Peyer's patch (tissue), 4 donors: ENCODE results near the gene INPP5F. TPM values are rescaled to one million over a fixed set of nuclear protein-coding genes. Genes with fewer than 3 reads are reported as not detected.

Experiments used
- DNase-seq, 3 donors: peaks; one replicate each; pipeline ENCODE4 v3.0.0-alpha.2; 2017 to 2019
- H3K27ac ChIP-seq, 4 donors: fragments of 200-600 bp; sonication (generic); one replicate each; pipeline ENCODE4 v1.5.1; 2016 to 2019
- H3K27me3 ChIP-seq, 2 donors: fragments of 200-600 bp; sonication (generic); one replicate each; pipeline ENCODE4 v1.5.1; 2019
- H3K36me3 ChIP-seq, 3 donors: fragments of 200-600 bp; sonication (generic); one replicate each; pipeline ENCODE4 v1.5.1; 2016 to 2019
- H3K4me1 ChIP-seq, 4 donors: fragments of 200-600 bp; sonication (generic); one replicate each; pipeline ENCODE4 v1.5.1; 2016 to 2019
- H3K4me3 ChIP-seq, 4 donors: fragments of 200-600 bp; sonication (generic); 1 replicate in 3 of 4; 2 replicates in 1 of 4; pipeline ENCODE4 v1.5.1; 2016 to 2019; ENCODE audit warnings: mild to moderate bottlenecking in 1 of 4
- H3K9me3 ChIP-seq, 4 donors: fragments of 200-600 bp; sonication (generic); one replicate each; pipeline ENCODE4 v1.5.1; 2016 to 2019; ENCODE audit warnings: mild to moderate bottlenecking in 1 of 4
- POLR2A ChIP-seq, 2 donors: fragments of 450-650 bp; IDR thresholded peaks; one replicate each; pipeline ENCODE4 v1.5.1; 2017; ENCODE audit warnings: antibody characterized with exemption in 2 of 2, mild to moderate bottlenecking in 2 of 2, moderate library complexity in 2 of 2
- total RNA-seq, 4 donors: library from RNA; depleted of rRNA; stranded (reverse); fragments of >200 nt; gene quantifications; one replicate each; pipeline ENCODE4 v1.1.0, GENCODE V29; 2016
- TF ChIP-seq, protein P1 (sequence below), 6 experiments: fragments of 450-650 bp in 4 of 6; fragments of 200-600 bp in 2 of 6; sonication (generic) in 1 of 6; IDR thresholded peaks; one replicate each; pipeline ENCODE4 v1.5.1; 2017 to 2019; ENCODE audit warnings: antibody characterized with exemption in 6 of 6, mild to moderate bottlenecking in 3 of 6, moderate library complexity in 1 of 6

Gene INPP5F
- total RNA-seq, 4 donors from 2014 or later = 6.5 to 37.1 (median 10.2) TPM

DNA sequence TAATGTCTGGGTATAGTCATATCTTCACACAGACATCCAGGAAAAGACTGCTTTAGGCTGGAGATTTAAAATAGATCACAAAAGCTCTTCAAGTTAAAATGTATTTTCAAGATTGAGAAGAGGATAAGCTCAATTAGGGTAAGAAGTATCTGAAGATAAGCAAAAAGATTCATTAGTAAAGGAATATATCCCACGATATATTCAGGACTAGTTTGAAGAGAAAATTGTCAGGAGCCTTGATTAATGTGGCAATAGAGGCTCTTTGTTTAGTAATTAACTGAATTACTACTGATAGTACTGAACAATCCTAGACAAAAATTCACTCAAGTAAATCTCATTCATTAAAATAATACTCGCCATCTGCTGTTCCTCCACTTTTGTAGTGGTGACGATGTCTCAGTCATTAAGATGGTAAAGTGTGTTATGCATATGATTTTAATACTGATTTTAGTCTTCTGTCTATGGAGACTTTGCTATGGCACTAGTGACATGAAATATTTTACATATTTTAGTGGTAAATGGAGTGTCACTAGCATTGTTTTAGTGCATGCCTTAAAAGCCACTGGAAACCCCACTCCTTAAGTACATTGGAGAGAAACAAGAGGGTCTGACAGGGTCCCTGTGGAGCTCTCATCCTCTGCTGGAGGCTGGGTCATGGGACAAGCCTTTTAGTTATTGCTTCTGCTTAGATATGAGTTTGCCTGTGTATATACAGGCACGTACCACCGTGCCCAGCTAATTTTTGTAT, 32.8 kb downstream of the INPP5F start:
- H3K4me1 ChIP-seq = no peaks in the 10 kb centered on the region
- H3K9me3 ChIP-seq = no peaks in the 10 kb centered on the region
- H3K4me3 ChIP-seq = no peak overlapping the region
- no peak overlapping the region for H3K27ac ChIP-seq
- DNase-seq = no peak
- H3K36me3 ChIP-seq = no peaks in the 10 kb centered on the region
- TF ChIP-seq, protein P1, sequence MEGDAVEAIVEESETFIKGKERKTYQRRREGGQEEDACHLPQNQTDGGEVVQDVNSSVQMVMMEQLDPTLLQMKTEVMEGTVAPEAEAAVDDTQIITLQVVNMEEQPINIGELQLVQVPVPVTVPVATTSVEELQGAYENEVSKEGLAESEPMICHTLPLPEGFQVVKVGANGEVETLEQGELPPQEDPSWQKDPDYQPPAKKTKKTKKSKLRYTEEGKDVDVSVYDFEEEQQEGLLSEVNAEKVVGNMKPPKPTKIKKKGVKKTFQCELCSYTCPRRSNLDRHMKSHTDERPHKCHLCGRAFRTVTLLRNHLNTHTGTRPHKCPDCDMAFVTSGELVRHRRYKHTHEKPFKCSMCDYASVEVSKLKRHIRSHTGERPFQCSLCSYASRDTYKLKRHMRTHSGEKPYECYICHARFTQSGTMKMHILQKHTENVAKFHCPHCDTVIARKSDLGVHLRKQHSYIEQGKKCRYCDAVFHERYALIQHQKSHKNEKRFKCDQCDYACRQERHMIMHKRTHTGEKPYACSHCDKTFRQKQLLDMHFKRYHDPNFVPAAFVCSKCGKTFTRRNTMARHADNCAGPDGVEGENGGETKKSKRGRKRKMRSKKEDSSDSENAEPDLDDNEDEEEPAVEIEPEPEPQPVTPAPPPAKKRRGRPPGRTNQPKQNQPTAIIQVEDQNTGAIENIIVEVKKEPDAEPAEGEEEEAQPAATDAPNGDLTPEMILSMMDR (IDR thresholded peaks at IDR 0.05) = no peak
- no peak for TF ChIP-seq POLR2A (IDR thresholded peaks at IDR 0.05)
- no peaks in the 10 kb centered on the region for H3K27me3 ChIP-seq

DNA sequence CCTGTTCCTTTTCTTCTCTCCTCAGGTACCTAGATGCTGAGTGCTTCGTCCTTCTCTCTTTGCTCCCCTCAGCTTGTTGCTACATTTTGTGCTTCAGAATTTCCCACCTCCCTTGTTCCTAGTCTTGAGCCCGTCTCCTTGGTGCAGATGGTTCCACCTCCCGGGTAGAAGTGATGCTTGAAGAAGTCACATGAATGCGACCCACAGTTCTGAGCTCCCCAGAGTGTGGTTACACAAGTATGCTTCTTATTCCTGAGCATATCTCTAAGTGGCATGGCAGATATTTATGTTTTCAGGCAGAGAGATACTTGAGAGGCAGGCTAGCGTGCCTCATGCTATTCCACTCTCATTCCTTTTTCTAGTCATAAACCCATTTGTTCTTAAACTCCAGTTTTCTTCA, 34.0 kb downstream of the INPP5F start:
- Histone ChIP-seq H3K4me1 (no peaks in the 10 kb centered on the region), H3K4me3 (no peak overlapping the region), H3K27me3 (no peaks in the 10 kb centered on the region), H3K9me3 (no peaks in the 10 kb centered on the region), H3K36me3 (no peaks in the 10 kb centered on the region), H3K27ac (peak overlapping the region in 1 of 4 donors; percentile 58)
- no peak for DNase-seq
- TF ChIP-seq, protein P1 (IDR thresholded peaks at IDR 0.05) = no peak
- TF ChIP-seq POLR2A (IDR thresholded peaks at IDR 0.05) = no peak

DNA sequence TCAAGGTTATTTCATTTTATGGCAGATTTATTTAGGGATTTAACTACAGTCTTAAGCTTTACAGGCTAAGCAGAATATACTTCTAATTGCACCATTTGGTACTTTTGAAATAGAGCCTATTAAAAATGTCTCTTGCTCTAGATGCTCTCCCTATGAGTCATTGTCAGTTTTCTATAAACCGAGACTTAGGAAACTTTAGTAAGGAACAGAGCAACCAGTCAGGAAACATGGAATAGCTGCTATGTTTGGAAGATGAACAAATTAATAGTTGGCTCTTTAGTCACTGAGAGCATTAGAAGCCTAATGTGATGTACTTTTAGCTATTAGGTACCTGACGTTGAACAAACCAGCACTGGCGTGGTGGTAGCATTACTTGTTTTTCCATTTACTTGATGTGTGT, 35.3 kb downstream of the INPP5F start:
- peak overlapping the region in 1 of 4 donors; percentile 58 for H3K27ac ChIP-seq
- no peak overlapping the region for H3K4me3 ChIP-seq
- H3K9me3 ChIP-seq = no peaks in the 10 kb centered on the region
- TF ChIP-seq, protein P1 (IDR thresholded peaks at IDR 0.05) = no peak
- TF ChIP-seq POLR2A (IDR thresholded peaks at IDR 0.05) = no peak
- H3K4me1 ChIP-seq = no peaks in the 10 kb centered on the region
- H3K27me3 ChIP-seq = no peaks in the 10 kb centered on the region
- DNase-seq = no peak
- H3K36me3 ChIP-seq = no peaks in the 10 kb centered on the region

DNA sequence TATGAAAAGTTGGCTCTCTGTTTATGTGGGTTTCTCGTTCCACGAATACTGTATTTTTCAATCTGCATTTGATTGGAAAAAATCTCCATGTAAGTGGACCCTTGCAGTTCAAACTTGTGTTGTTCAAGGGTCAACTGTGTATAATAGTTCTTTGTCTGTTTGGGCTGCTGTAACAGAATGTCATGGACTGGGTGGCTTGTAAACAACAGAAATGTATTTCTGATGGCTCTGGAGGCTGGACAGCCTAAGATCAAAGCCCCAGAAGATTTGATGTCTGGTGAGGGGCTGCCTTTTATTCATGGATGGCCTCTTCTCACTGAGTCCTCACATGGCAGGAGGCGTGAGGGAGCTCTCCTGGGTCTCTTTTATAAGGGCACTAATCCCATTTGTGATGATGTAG, 36.2 kb downstream of the INPP5F start:
- TF ChIP-seq, protein P1 (IDR thresholded peaks at IDR 0.05) = no peak
- no peak for TF ChIP-seq POLR2A (IDR thresholded peaks at IDR 0.05)
- DNase-seq = no peak
- Histone ChIP-seq H3K36me3 (no peaks in the 10 kb centered on the region), H3K27ac (peak overlapping the region in 1 of 4 donors; percentile 58), H3K27me3 (no peaks in the 10 kb centered on the region), H3K9me3 (no peaks in the 10 kb centered on the region), H3K4me1 (no peaks in the 10 kb centered on the region), H3K4me3 (no peak overlapping the region)

DNA sequence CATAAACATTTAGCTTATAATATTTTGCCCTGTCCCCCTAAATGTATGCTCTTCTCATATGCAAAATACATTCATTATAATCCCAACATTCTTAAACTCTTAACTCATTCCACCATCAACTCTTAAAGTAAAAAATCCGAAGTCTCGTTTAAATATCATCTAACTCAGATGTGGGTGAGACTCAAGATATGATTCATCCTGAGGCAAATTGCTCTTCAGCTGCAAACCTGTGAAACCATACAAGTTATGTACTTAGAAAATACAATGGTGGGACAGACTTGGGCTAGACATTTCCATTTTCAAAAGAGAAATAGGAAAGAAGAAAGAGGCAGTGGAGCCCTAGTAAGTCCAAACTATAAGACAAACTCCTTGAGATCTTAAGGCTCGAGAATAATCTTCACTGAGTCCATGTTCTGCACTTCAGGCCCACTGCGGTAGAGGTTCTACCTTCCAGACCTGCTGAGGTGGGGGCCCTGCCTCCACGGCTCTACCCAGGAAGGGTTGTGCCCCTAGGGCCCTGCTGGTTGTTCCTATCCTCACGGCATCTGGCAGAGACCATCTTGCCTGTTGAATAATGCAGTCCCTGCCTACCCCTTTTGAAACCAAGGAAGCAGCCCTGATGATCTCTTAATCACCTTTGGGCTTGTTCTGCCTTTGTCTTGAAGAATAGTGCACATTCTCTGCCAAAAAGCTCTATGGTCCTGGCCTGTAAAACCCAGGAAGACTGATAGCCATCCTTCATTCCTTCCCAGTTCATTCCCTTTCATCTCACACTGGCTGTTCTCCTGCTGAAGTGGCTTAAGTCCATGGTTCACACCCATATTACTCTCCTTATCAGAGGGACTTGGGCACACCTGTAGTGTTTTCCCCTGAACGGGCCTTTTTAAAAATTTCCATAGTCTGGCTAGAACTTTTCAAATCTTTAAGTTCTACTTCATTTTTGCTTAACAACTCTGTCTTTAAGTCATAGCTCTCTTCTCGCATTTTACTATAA, 37.3 kb downstream of the INPP5F start:
- no peaks in the 10 kb centered on the region for H3K4me1 ChIP-seq
- no peaks in the 10 kb centered on the region for H3K9me3 ChIP-seq
- H3K36me3 ChIP-seq = no peaks in the 10 kb centered on the region
- H3K4me3 ChIP-seq = no peak overlapping the region
- H3K27ac ChIP-seq = no peak overlapping the region
- no peak for DNase-seq
- no peaks in the 10 kb centered on the region for H3K27me3 ChIP-seq
- TF ChIP-seq POLR2A (IDR thresholded peaks at IDR 0.05) = no peak
- TF ChIP-seq, protein P1 (IDR thresholded peaks at IDR 0.05) = no peak
